Measurements from ENCODE around the gene TNXB.
"Not testable (repeated sequence)": the region's sequence is repeated elsewhere in the genome, so short reads cannot be mapped to it uniquely, and the experiment has no call there.

TNXB gene

DNA sequence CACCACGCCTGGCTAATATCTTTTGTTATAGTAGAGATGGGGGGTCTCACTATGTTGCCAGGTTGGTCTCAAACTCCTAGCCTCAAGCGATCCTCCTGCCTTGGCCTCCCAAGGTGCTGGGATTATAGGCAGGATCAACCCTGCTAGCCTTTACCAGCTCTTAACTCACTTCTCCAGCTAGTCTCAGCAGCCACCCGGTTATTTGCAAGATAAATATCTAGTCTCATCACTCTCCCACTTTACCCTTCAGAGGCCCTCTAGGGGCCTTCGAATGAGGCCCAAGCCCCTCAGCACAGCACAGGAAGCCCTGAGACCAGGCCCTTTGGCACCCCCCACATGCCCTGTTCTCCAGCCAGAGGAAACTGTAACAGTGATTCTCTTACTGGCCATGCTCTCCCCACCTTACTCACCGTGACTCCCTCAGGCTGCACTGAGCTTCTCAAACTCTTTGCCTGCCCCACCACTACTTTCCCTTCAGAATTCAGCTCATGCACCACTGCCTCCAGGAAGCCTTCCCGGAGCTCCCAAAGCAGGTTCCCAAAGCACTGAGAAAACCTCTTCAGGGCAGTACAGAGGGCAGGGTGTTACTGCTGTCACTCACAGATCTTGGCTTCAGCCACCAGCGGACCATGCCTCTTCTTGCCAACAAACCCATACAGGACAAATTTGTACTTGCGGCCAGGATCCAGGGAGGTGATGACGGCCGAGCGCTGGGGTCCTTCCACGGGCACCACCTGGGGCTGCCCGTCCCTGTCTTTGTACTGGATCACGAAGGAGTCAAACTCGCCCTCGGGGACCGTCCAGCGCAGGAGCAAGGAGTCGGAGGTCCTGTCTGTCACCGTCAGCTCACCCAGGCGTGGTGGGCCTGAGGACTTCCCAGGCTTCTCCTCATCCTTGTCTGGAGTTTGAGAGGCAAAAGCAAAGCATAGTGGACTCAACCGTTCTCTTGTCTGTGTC is 25.0 kb downstream of the TNXB start:
- DNase-seq (ENCODE audit: low spot score) = no peak

DNA sequence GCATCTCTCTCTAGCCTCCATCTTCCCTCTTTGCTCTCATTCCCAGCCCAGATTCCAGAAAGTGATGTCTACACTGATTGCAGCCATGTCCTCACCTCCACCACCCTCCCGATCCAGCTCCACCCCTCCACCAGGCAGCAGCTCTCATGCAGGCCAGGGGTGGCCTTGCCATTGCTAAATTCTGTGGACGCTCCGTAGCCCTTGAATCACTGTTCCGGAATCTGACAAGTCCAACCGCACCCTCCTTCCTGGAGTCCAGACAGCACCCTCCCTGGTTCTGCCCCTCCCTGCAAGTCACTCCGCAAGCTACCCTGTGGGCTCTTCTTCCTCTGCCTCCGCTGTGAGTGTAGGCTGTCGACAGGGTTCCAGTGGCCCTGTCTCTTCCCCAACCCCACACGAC is 26.2 kb downstream of the TNXB start:
- no peak for DNase-seq (ENCODE audit: low spot score)

DNA sequence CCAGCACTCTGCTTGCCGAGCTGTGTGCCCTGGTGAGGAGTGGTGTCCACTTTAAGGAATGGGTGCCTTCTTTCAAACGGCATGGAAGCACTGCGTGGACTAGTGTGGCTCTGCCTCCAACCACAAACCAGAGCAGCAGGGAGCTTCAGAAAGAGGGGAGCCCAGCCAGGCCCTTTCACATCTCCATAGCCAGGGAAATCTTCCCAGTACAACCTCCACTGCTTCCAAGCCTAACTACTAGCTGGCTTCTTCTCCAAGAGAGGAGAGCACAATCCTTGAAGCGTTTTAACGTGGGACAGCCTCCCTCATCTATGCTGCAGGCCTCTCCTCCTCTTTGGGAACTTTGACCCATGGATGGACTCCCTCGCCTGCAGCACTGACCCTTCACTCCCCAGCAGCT is 26.7 kb downstream of the TNXB start:
- DNase-seq (ENCODE audit: low spot score) = no peak

DNA sequence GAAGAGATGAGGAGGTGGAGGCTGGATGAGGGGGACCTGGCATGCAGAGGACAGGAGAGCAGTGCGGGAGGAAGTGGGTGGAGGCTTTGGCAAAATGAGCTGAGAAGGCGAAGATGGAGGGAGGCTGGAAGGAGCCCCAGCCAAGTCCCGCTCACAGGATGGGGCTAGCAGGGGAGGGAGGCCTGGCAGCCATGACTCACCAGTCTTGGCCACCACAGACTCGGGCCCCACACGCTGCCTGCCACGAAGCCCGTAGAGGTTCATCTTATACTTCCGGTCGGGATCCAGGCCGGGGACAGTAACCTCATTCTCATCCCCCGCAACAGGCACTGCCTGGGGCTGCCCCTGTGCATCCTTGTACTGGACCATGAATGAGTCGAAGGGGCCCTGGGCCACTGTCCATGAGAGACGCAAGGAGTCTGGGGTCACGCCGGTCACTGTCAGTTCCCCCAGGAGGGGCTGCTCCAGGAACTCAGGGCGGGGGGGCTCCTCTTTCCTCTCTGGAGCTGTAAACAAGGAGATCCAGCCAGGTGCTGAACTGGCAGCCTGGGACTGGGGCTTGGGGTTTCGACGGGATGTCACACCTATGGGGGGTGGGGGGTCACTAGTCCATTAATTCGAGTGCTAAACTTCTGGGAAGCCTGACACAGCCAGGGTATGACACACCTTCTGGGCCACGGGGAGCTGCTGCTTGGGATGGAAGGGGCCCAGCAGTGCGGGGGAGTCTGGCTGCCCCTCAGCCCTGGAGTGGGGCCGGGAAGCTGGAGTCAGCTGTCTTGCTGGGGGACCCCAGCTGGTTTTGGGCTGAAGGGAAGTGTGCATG is 27.8 kb downstream of the TNXB start:
- DNase-seq (ENCODE audit: low spot score) = no peak

DNA sequence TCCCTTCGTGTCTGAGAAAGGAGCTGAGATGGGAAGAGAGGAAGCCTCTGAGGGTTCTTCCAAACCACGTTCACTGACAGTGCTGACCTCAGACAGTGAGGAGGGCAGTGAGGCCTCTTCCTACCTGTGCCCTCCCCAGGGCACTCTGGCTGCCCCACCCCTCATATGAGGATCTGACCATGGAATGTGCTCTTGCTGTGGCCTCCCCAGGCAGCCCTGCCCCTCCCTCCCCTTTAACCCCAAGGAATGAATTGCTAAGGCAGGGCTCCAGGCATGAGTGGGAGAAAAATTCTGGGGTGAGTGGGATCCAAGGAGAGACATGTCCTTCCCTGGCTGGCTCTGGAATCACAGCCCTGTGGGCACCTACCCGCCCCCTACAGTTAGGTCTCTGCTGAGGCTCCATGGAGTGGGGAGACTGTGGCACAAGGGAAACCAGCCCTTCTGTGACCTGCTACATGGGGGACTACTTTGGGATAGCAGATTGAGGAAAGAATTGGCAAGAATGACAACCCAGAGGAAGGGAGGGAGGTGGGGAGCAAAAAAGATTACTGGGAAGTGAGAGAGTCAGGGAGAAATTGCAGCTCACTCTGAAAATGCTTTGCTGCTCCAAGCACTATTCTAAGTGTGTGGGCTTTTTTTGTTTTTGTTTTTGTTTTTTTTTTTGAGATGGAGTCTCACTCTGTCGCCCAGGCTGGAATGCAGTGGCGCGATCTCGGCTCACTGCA is 29.4 kb downstream of the TNXB start:
- DNase-seq (ENCODE audit: low spot score) = no peak

DNA sequence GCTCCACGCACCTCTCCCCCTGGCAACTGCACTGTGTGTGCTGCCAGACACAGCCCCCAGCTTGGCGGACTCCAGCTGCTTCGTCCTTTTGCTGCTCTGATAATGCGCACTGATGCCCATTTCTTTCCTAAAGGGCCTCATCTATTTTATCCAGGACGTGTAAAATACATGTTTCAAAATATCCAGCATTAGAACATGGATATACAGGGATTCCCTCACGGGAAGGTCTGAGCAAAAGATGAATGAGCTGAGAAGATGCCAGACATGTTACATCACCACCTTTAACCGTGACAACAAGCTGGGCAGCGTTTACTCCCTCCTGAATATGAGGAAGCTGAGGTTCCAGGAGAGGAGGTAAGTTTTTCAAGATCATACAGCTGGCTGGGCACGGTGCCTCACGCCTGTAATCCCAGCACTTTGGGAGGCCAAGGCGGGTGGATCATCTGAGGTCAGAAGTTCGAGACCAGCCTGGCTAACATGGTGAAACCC is 32.8 kb downstream of the TNXB start:
- DNase-seq (ENCODE audit: low spot score) = no peak

DNA sequence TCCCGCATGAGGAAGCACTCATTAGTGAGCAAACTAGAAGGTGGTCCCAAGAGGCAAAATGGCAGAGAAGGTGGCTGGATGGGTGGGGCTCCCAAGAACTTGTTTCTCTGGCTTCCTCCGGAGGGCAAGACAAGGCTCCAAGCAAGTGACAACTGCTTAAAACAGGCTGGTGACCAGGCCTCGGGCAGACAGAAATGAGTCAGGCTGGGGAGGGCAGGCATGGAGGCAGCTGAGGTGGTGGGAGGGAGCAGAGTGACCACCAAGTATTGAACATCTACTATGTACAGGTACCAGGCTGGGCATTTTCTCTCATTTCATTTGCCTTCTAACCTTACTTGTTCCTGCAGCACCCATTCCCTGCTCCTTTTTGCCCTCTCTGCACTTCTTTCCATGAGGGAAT is 33.4 kb downstream of the TNXB start:
- DNase-seq (ENCODE audit: low spot score) = no peak

DNA sequence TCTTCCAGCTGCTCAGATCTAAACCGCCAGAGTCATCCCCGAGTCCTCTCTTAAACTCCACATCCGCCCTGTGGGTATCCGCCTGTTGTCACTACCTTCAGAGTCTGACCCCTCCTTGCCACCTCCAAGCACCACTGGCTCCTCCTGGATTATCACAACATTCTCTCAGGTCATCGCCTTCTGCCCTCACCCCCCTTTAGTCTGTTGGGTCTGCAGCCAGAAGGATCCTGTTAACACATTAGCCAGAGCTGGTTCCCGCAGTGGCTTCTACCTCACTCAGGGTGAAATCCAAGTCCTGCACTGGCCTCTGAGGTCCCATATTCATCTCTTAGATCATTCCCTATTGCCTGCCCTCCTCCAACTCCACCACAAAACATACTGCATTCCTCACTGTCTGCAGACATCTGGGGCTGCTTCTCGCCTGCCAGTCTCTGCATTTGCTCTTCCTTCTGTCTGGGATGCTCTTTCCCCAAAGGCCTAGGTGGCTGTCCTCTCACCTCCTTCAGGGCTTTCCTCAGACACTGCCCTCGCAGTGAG is 34.1 kb downstream of the TNXB start:
- DNase-seq (ENCODE audit: low spot score) = no peak

DNA sequence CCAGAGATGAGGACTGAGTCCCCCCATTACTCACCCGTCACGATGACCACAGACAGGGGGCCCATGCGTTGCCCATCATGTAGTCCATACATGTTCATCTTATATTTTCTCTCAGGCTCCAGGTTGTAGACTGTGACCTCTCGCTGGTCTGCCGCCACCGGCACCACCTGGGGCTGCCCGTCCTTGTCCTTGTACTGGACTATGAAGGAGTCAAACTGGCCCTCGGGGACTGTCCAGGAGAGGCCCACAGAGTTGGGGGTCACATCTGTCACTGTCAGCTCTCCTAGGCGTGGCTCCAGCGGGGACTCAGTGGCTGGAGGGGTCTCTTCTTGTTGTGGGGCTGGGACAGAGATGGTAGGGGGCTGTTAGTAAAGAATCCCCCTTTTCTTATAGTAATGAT is 35.5 kb downstream of the TNXB start:
- no peak for DNase-seq (ENCODE audit: low spot score)

DNA sequence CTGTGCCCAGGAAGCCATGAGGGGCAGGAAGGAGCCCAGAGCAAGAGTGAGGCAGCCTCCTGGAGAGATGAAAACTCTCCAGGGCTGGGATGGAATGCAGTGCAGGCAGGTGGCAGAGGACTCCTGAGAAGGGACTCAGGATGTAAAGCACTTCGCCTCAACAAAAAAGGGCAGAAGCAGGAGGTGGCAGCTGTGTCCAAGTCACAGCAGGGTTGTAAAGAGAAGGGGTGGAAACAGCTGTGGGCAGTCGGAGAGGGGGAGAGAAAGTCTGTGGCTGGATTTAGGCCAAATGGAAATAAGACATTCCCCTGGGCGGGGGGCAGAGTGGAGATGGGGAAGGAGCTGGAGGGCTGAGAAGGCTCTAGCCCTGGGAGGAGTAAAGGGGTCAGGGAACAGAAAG is 36.0 kb downstream of the TNXB start:
- DNase-seq (ENCODE audit: low spot score) = no peak

DNA sequence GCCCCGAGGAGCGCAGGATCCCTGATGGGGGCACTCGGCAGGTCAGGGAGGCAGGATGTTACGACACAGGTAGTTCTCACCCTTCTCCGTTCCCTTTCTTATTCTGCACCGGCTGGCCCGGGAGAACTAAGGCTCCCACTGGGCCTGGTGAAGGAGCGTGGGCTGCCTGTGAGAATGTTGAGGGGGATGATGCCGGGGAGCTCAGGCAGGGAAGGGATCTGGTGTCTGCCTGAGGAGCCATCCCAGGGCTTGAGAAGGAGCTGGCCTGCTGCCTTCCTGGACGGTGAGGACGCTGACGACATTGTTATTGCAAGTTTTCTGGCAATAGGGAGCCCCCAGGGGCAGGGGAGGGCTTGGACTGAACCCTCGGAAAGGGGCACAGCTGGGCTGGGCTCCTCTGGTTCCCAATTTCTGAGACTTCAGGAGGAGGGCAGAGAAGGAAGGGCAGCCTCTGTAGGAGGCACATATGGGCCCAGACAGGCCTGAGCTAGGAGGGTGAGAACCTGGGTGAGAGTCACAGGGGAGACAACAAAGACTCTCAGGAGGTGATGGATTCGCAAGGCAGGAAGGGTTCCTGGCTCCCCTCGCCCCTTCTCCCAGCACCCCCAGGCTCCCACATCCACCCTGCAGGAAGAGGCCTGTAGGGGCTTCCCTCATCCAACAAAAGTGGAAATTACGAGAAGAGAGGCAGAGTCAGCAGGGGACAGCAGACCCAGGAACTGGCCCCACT is 38.2 kb downstream of the TNXB start:
- no peak for DNase-seq (ENCODE audit: low spot score)

DNA sequence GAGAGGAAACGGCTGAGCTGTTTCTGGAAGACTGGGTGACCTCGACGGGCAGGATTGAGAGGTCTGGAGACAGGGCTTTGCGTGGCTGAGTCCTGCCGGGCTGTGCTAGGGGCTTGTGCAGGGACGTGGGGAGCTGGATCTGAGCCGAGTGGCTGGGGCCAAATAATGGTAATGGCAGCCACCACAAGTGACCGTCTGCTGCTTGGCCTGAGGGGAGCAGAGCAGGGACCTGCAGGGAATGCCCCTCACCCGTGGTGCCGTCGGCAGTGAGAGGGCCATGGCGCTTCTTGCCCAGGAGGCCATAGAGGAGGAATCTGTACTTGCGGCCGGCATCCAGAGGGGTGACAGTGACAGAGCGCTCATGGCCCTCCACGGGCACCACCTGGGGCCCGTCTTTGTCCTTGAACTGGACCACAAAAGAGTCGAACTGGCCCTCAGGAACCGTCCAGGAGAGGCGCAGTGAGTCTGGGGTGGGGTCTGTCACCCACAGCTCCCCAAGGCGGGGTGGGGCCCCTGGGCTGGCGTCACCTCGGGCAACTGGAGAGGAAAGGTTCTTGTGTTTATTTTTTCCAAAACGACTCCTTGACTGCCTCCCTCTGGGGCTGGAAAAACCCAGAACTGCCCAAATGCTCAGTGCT is 39.1 kb downstream of the TNXB start:
- DNase-seq (ENCODE audit: low spot score) = no peak

DNA sequence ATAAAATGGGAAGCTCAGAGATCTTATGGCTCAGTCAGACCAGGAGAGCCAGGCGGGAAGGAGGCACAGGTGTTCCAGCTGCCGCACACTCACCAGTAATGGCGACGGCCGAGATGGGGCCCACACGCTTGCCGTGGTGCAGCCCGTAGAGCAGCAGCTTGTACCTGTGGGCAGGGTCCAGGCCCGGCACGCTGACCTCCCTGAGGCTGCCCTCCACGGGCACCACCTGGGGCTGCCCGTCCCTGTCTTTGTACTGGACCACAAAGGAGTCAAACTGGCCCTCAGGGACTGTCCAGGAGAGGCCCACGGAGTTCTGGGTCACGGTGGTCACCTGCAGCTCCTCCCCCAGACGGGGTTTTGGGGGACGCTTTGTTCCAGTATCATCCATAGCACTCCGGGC is 39.7 kb downstream of the TNXB start:
- DNase-seq (ENCODE audit: low spot score) = no peak

DNA sequence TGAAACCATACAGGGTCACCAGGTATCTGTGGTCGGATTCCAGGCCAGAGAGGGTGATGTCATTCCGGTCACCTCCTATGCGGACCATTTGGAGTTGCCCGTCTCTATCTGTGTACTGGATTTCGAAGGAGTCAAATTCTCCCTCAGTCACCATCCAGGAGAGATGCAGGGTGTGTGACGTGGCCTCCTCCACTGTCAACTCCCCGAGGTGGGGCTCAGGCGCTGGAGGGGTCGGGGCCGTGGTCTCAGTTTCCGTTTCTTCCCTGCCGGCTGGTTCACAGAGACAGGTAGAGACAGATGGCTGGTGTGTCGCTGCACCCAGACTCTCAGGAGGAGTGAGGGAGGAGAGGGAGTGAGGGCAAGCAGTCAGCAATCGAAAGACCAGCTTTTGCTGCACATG is 40.3 kb downstream of the TNXB start:
- no peak for DNase-seq (ENCODE audit: low spot score)

DNA sequence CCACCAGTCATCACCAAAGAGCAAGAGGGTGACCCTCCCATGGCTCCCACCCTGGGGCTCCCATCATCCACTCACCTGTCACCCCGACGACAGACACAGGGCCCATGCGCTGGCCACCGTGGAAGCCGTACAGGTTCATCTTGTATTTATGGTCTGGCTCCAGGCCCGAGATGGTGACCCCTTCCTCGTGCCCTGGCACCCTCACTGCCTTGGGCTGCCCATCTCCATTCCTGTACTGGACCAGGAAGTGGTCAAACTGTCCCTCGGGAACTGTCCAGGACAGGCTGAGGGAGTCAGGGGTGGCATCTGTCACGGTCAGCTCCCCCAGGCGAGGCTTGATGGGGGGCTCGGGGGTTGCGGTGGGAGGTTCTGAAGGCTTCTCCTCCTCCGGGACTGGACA is 40.8 kb downstream of the TNXB start:
- DNase-seq (ENCODE audit: low spot score) = not testable (repeated sequence)

DNA sequence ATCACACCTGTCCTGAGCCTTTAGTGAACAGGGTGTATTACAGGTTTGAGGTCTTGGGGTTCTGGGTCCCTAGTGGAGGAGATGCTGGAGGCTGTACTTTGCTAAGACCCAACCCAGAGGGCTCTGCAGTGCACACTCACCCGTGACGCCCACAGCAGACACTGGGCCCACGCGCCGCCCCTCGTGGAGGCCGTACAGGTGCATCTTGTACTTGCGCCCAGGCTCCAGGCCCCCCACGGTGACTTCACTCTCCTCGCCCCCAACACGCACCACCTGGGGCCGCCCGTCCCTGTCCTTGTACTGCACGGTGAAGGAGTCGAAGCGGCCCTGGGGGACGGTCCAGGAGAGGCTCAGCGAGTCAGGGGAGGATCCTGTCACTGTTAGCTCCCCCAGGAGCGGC is 41.6 kb downstream of the TNXB start:
- not testable (repeated sequence) for DNase-seq (ENCODE audit: low spot score)

DNA sequence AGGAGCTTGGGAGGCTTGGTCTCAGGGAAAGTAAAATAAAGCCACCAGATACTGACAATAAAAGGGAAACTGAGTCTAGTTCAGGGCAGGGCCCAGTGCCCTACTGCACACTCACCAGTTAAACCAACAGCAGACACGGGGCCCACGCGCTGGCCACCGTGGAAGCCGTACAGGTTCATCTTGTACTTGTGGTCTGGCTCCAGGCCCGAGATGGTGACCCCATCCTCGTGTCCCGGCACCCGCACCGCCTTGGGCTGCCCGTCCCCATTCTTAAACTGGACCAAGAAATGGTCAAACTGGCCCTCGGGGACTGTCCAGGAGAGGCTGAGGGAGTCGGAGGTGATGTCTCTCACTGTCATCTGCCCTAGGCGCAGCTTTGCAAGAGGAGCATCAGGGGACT is 44.4 kb downstream of the TNXB start:
- DNase-seq (ENCODE audit: low spot score) = no peak

DNA sequence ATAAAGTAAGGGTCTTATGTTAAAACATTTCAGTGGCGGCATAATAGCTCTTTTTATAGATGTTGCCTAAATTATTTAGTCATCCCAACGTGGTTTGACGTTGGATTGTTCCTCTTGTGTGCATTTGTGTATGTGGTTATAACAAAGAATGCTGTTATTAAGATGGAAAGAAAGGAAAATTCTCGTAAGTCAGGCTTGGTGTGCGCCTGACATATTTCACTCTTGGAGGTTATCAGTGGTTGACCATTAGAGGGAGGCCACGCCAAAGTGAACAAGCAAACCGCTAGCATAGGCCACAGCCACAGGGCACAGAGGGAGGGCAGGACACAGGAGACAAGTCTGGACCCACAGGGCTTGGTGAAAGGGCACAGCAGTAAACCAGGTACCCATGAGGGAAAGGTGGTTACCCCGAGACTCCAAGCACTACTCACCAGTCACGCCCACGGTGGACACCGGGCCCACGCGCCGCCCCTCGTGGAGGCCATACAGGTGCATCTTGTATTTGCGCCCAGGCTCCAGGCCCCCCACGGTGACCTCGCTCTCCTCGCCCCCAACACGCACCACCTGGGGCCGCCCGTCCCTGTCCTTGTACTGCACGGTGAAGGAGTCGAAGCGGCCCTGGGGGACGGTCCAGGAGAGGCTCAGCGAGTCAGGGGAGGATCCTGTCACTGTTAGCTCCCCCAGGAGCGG is 48.0 kb downstream of the TNXB start:
- DNase-seq (ENCODE audit: low spot score) = no peak

DNA sequence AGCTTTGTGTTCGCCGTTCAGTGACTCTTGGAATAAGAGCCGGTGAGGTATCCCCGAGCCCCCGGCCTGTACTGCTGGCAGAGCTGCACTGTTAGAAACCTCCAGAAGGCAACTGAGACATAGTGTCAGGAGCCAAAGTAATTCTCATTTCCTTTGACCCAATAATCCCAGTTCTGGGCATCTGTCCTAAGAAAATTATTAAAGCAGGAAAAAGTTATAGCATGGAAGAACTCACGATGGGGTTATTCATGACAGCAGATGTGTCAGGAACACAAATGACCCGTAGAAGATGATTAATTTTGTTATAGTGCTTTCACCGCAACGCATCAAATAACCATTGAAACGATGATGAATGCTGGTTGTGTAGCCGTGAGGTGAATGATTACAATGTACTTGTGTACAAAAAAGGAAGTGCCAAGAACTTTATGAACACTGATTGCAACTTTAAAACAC is 50.6 kb downstream of the TNXB start:
- DNase-seq (ENCODE audit: low spot score) = no peak

DNA sequence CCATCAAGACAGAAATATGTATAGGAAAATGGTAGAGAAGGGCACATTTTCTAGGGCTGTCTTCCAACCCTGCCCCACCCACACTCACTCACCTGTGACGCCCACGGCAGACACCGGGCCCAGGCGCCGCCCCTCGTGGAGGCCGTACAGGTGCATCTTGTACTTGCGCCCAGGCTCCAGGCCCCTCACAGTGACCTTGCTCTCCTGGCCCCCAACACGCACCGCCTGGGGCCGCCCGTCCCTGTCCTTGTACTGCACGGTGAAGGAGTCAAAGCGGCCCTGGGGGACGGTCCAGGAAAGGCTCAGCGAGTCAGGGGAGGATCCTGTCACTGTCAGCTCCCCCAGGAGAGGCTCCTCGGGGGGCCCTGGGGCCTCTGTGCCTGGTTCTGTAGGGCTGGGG is 51.2 kb downstream of the TNXB start:
- DNase-seq (ENCODE audit: low spot score) = no peak

All from hematopoietic multipotent progenitor cell treated with erythropoietin and hydrocortisone succinate and interleukin-3 and kit ligand, for 15 days (in vitro differentiated cells).